HEK293 (cell line): Measurements from ENCODE around the gene DUSP10.

Experiments used
- CTCF ChIP-seq: fragments of 450-650 bp; formaldehyde crosslinking; IDR thresholded peaks from 2 replicates; pipeline ENCODE4 v1.5.1; 2016; ENCODE audit warnings: missing biosample characterization, missing genetic modification characterization
- PRDM6 ChIP-seq: fragments of 450-650 bp; formaldehyde crosslinking; IDR thresholded peaks from 2 replicates; pipeline ENCODE4 v1.5.1; 2017; ENCODE audit warnings: missing biosample characterization, missing genetic modification characterization
- SETDB1 ChIP-seq: IDR thresholded peaks from one replicate; pipeline ENCODE4 v1.6.1; 2017; ENCODE audit warnings: mild to moderate bottlenecking, low read length, moderate library complexity, mixed read lengths; ENCODE audit not compliant: insufficient read length
- ZNF580 ChIP-seq: fragments of 450-650 bp; formaldehyde crosslinking; IDR thresholded peaks from 2 replicates; pipeline ENCODE4 v1.5.1; 2016; ENCODE audit warnings: missing biosample characterization, missing genetic modification characterization

GRCh38 chr1:221669441-221669840 lies 72.4 kb downstream of the DUSP10 start:
- TF ChIP-seq CTCF (no peak), PRDM6 (tag by site-specific recombination) (no peak), SETDB1 (no peak), ZNF580 (tag by site-specific recombination) (no peak)
